Dermis blood vessel endothelial cell (primary cell): ENCODE data around the gene HAGH. TPM values are rescaled to one million over a fixed set of nuclear protein-coding genes. Genes with fewer than 3 reads are reported as not detected.

ENCODE experiments used
- DNase-seq: peaks from one replicate; pipeline ENCODE4 v3.0.0; 2010
- total RNA-seq: library from RNA; depleted of rRNA; stranded (reverse); fragments of >200 nt; gene quantifications from 2 replicates; pipeline ENCODE4 v1.2.3, GENCODE V29; 2014

HAGH gene
- total RNA-seq, 1 donor from 2014 or later: 89.2 TPM

DNA sequence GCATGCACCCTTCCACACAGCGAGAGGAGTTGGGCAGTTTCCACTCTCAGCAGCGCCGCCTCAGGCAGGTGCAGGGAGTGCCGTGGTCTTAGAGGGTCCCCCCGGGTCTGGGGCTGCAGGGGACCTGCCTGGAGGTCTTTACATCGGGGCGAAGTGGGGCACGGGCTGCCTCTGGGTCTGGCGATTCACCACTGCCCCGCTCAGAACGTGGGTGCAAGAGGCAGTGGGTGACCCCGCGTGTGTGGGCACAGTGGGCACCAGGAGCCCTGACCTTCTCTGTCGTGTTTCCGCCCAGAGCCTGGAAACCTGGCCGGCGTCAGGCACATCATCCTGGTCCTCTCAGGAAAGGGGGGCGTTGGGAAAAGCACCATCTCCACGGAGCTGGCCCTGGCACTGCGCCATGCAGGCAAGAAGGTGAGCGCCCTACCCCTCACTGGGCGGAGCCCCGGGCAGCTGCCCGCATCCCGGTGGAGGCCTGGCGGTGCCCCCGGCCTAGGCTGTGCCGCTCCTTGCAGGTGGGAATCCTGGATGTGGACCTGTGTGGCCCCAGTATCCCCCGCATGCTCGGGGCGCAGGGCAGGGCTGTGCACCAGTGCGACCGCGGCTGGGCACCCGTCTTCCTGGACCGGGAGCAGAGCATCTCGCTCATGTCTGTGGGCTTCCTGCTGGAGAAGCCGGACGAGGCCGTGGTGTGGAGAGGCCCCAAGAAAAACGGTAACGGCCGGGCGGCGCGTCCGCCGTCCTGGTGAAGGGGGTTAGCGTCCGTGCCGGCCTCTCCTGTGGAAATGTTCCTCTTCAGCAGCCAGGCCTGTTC, 40.2 kb downstream of the HAGH start:
- no peak for DNase-seq

DNA sequence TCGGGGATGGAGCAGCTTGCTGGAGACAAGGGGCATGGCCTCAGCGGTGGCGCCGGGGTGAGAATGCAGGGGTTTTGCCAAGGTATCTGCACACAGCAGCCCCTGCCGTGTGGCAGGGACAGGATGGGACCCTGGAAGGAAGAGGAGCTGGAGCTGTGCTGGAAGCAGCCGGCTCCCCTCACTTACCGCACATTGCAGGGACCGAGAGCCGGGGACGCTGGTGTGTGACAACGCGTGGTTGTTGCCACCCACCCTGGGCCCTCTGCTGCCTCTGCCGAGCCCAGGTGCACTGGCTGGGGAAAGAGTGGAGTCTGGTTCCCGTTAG, 40.8 kb downstream of the HAGH start:
- no peak for DNase-seq

DNA sequence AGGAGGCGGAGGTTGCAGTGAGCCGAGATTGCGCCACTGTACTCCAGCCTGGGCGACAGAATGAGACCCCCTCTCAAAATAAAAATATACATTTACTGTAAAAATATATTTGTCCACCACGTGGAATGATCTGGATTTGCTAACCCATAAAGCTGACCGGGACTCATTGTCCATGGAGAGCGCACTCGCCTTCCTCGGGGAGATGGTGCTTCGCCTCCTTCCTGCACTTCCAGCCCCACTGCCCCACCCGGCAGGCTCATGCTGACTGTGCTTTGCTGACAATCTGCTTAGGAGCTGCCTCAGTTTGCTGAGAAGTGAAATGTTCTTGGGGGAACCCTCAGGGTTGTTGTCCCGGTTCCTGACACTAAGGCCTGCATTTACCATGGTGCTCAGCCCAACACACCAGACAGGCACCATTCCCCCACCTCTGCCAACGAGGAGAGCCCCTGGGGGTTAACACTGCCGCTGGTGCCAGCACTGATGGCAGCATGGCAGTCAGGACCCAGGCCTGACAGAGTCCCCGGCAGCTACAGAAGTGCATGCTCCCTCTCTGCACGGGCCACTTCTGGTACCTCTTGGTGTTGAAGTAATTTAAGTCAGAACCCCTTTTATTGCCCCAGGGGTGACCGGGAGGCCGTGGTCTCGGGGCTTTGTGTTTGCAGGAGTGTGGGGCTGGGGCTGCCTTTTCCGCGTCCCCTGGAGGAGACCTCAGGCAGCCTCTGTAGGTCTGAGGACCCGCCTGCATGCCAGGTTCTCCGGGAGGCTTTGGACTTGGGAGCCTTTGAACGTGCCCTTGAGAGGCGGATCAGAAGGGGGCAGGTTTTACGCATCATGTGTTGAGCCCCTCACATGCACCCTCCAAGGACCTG, 41.4 kb downstream of the HAGH start:
- no peak for DNase-seq

DNA sequence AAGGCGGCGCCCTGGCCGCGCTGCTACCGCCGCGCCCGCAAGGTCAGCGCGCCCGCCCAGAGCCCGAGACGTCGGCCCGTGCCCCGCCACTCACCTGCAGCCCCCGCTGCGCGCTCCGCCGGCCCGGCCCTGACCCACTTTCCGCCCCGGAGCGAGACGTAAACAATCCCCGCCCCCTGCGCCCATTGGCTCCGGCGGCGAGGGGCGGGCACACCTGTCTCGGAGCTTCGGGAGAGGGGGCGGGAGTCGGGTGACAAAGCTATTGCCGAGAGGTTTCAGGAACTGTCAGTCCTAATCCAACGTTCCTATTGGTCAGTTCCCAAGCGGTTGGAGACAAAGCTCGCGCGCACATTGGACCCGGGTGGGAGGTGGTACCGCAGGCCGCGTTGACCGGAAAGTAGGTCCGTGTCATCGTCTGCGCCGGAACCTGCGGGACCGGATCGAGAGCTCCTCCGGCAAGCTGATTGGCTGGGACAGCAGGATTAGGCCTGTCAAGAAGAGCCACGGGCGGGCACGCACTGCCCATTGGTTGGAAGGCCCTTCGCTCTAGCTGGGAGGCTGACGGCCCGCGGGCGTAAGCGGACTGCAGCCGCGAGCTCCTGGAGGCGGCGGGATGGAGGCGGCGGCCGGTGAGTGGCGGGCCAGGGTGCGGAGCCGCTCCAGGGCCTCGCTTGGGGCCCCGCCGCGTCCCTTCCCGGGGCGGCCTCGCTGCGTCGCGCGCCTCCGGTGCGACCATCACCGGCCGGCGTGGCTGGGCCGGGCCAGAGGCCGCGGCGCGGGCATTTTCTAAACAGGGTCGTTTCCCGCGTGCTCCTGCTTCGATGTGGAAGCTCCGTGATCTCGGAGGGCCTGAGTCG, 44.0 kb downstream of the HAGH start, which contains the start of the genes NUBP2 and SPSB3:
Gene NUBP2, plus strand, starts transcription at position 553 of the 857 bp plus-strand sequence. Its CDS starts 61 bp downstream, at position 614.
Gene SPSB3, minus strand, starts transcription at position 164 of the 857 bp plus-strand sequence. CDS start 1,088 bp downstream, outside the sequence.
- peak; percentile 100 for DNase-seq

GRCh38 chr16:1781758-1782407, 44.7 kb downstream of the HAGH start:
- peak; percentile 47 for DNase-seq

GRCh38 chr16:1781254-1781653, 45.4 kb downstream of the HAGH start:
- no peak for DNase-seq

- DNase-seq: no peak
Observed at GRCh38 chr16:1780677-1781072, 46.0 kb downstream of the HAGH start.

- no peak for DNase-seq
Observed at GRCh38 chr16:1779741-1780676, 46.6 kb downstream of the HAGH start.

- DNase-seq: no peak
Observed at GRCh38 chr16:1779234-1779701, 47.4 kb downstream of the HAGH start.

DNA sequence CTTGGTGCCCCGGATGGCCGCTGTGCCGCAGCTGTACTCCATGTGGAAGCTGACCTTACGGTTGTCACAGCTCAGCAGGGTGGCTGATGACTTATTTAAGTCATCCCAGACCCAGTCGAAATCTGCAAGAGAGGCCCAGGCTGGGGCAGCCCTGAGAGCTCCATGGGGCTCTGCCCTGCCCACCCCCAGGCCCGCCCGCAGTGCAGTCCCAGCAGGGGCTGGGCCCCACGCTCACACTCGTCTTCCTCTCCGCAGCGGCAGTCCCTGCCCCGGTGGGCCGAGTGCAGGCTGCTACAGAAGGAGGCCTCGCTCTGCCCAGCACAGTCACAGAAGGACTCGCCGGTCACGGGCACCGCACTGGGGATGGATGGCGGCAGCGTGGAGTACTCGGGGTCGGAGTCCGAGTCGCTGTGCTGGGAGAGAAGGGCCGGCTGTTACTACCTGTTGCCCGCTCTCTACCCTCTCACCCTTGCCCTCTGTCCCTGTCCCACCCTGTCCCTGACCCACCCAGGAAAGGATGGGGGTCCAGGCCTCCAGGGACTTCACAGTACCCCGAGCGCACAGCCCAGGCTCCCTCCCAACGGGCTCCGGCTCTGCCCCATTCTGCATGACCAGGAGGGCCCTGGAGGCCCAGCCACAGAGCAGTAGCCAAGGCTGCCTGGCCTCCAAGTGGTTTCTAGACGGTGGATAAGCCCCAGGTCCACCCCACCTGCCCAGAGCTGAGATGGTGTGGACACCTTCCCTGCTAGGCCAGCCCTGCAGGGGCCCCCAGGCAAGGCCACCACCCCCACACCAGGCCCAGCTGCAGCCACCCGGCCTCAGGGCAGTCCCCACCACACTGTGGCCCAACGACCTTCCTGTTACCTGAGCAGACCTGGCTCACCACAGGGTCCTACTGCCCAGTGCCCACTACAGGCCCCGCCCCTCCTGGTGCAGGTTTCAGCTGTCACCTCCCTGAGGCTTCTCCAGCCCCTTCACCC, 48.1 kb downstream of the HAGH start:
- no peak for DNase-seq

DNA sequence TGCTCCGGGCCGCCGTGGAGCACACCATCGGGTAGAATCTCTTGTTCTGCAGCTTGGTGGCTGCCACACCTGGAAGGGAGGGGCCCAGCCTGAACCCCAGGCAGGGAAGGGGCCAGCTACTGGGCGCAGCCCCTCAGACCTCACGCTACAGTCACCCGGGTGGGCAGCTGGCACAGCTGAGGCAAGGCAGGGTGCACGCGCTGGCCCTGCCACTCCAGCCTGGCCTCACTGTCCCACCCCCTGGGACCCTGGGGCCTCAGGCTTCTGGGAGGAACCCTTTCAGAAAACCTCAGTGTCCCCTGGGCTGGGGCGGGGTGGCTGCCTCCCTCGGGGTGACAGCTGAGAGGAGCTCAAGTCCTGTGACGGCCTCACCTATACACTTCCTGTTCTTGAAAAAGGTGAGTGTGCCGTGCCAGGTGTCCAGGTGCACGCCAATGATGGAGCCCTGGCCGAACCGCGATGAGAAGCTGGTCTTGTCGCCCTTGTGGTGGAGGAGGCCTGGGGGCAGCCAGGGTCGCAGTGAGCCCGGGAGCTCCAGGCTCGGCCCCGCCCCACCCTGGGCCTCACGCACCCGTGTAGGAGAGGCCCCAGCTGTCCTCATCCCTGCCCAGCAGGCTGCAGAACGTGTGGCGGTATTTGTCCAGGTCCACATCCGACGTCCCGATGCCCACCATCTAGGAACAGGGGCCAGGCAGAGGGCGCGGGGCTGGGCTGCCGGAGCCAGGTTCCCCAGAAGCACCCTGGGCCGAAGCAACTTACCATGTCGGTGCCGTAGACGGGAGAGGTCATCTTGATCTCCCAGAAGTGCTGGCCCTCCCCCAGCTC, 49.0 kb downstream of the HAGH start:
- DNase-seq: no peak

GRCh38 chr16:1776991-1777374, 49.6 kb downstream of the HAGH start:
- DNase-seq: no peak

- no peak for DNase-seq
Observed at GRCh38 chr16:1776672-1776955, 50.0 kb downstream of the HAGH start.

DNA sequence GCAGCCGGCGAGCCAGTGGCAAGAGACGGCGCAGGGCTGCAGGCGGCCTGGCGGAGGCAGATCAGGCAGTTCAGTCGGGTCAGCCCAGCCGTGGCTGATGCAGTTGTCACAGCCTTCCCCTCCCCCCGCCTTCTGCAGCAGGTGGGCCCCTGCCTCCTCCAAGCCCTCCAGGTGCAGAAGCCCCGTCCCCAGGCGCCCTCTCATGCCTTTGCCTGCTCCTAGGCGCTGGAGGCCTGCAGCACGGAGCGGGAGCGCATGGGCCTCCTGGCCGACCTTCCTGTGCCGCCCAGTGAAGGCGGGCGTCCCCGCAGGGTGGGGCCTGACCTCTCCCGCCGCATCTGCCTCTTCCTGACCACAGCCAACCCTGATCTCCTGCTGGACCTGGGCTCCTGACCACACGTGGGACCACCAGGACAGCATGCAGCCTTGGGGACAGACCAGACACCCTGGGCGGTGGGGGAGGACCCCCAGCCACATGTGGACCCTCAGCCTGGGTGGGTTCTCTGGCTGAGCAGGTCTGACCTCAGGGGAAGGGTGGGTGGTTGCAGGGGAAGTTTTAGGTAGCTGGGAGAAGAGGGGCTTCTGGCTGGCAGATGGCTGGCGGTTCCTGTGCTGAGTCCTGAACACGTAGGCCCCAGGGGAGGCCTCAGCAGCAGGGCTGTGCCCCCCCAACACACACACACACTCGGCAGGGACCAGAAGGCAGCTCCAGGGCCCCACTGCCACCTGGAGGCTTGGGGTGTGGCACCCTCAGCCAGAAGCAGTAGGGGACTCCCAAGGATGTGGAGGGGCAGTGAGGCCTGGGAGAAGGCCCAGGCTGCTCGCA, 50.6 kb downstream of the HAGH start:
- DNase-seq: no peak

DNA sequence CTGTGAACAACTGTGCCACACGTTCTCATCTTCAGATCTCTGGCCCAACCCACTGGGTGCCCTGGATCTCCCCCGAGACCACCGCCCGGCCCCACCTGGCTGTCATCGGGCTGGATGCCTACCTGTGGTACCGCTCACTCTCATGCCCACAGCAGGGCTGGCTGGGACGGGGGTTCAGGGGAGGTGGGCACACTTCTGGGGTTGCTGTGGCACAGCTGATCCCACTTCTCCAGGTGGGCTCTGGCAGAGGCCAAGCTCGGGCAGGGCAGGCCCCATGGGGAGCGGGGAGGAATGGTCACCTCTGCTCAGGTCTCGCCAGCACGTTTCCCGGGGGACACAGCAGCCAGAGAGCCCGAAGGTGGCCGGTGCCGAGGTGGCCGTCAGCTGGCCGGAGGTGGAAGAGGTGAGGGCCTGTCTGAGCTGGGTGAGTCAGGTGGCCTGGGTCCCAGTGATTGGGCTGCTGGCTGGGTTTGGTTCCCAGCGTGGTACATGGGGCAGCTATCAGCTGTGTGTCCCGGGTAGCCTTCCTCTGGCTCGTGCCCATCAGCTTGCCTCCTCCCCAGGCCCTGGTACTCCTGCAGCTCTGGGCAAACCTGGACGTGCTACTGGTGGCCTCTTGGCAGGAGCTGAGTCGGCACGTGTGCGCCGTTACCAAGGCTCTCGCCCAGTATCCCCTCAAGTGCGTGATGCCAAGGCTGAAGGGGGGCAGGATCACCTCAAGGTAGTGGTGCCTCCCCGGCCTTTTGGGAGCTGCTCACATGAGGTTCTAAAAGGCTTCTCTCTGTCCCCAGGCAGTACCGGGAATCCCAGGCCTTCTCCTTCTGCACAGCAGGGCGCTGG, 51.4 kb downstream of the HAGH start:
- no peak for DNase-seq

DNA sequence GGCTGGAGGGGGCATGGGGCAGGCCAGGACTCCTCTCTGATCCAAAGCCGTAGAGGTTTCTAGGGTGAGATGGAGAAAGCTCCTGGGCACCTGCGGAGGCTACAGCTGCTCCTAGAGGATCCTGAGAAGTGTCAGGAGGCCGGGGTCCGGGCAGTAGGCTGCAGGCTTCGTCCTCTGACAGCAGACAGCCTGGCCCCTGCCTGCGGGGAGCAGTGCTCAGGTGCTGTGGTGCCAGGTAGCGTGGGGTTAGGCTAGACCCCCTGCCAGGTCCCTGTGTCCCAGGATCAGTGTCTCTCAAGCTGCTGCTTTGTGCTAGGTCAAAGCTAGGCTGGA, 52.2 kb downstream of the HAGH start:
- no peak for DNase-seq
